ENCODE data around the gene MRPL37. TPM values are rescaled to one million over a fixed set of nuclear protein-coding genes. Genes with fewer than 3 reads are reported as not detected.

Gene MRPL37
- polyA plus RNA-seq, 2 of the 4 experiments (the other 2 are of a cell fraction), result 16.2 to 68.9 TPM

- H3K4me1 ChIP-seq, result no peaks in the 10 kb centered on the region
- FAIRE-seq (no peak), DNase-seq (ENCODE audit: low read depth in 1 of 2, low spot score in 1 of 2) (no peak), ATAC-seq (no peak)
- TF ChIP-seq HES2 (IDR thresholded peaks at IDR 0.05) (no peak), KDM1A (IDR thresholded peaks at IDR 0.05; ENCODE audit: low read depth) (no peak), MAX (IDR thresholded peaks at IDR 0.05) (no peak), REST (IDR thresholded peaks at IDR 0.05) (no peak), EHF (CRISPR knock-in tag; IDR thresholded peaks at IDR 0.05) (no peak), MAZ (IDR thresholded peaks at IDR 0.05; ENCODE audit: borderline replicate concordance, low read depth, low read length) (no peak)
- no peaks in the 10 kb centered on the region for H3K9me3 ChIP-seq
- H3K27ac ChIP-seq, result no peak overlapping the region
- no peak overlapping the region for H3K4me2 ChIP-seq
- H3K4me3 ChIP-seq, result no peak overlapping the region
- WGBS (ENCODE audit: missing lambda C conversion rate), result 84% methylated on average over 9 of the region's 10 CpGs
- ChIA-PET CTCF (interaction anchor here (0.8 to 1.2 kb wide), 2 partner anchors 10 to 38 kb away, joined by 3 to 5 read pairs; no protein-coding TSS in a partner anchor), POLR2A (no interaction called here)
These were observed 27.1 kb upstream of the MRPL37 start for GRCh38 chr1:54172614-54173599.

- FAIRE-seq, result no peak
- 39% methylated on average over 4 of the region's 9 CpGs for WGBS (ENCODE audit: missing lambda C conversion rate)
- H3K4me2 ChIP-seq, result no peak overlapping the region
- no peak overlapping the region for H3K4me3 ChIP-seq
- ChIA-PET POLR2A (no interaction called here), CTCF (interaction anchor here (0.8 to 1.2 kb wide), 2 partner anchors 11 to 37 kb away, joined by 3 to 5 read pairs; no protein-coding TSS in a partner anchor)
- TF ChIP-seq RAD21 (conservative IDR thresholded peaks at IDR 0.05 in 1 of 2, IDR thresholded peaks at IDR 0.05 in 1 of 2), result no peak
- no peak for TF ChIP-seq CHD2 (IDR thresholded peaks at IDR 0.05; ENCODE audit: low read length, partially characterized antibody)
- no peak for TF ChIP-seq ZFP36 (IDR thresholded peaks at IDR 0.05; ENCODE audit: borderline replicate concordance, partially characterized antibody)
- TF ChIP-seq MAFK (IDR thresholded peaks at IDR 0.05; ENCODE audit: partially characterized antibody), result no peak
- no peak for TF ChIP-seq JUN (IDR thresholded peaks at IDR 0.05)
- no peak for TF ChIP-seq SREBF2 (IDR thresholded peaks at IDR 0.05)
- no peak for TF ChIP-seq KDM1A (IDR thresholded peaks at IDR 0.05; ENCODE audit: low read depth)
- no peak for TF ChIP-seq MAZ (IDR thresholded peaks at IDR 0.05; ENCODE audit: borderline replicate concordance, low read depth, low read length)
- TF ChIP-seq HDAC2 (IDR thresholded peaks at IDR 0.05), result no peak
- no peak for TF ChIP-seq HOXB13 (CRISPR knock-in tag; IDR thresholded peaks at IDR 0.05; ENCODE audit: low read depth)
- TF ChIP-seq HEYL (CRISPR knock-in tag; IDR thresholded peaks at IDR 0.05), result no peak
- no peak for TF ChIP-seq JUNB (IDR thresholded peaks at IDR 0.05)
- TF ChIP-seq ELK1 (IDR thresholded peaks at IDR 0.05; ENCODE audit: low read depth, low read length), result no peak
- TF ChIP-seq FOSB (CRISPR knock-in tag; IDR thresholded peaks at IDR 0.05), result no peak
- TF ChIP-seq REST (IDR thresholded peaks at IDR 0.05), result no peak
- ATAC-seq, result no peak
- H3K9me3 ChIP-seq, result no peaks in the 10 kb centered on the region
- H3K27ac ChIP-seq, result no peak overlapping the region
- no peaks in the 10 kb centered on the region for H3K4me1 ChIP-seq
- no peak for DNase-seq (ENCODE audit: low read depth in 1 of 2, low spot score in 1 of 2)
These were observed 26.3 kb upstream of the MRPL37 start for GRCh38 chr1:54173681-54174080.
